ENCODE data around the gene UQCRHL. TPM values are rescaled to one million over a fixed set of nuclear protein-coding genes. Genes with fewer than 3 reads are reported as not detected.
A peak's percentile ranks its signal among the peaks of the same experiment; 100 is the strongest.

Gene UQCRHL
- total RNA-seq, 1 experiment from 2014 or later, result 2.6 TPM

- intact Hi-C loops (cut with micrococcal nuclease; ENCODE audit: unreplicated experiment), result no loop called here
- DNase-seq (ENCODE audit: low read depth, low spot score) (no peak), ATAC-seq (peak; percentile 70)
- H3K36me3 ChIP-seq (ENCODE audit: control insufficient read depth, insufficient read depth, low read length), result peaks cover 4% of the 10 kb centered on the region; the same call in 1 of the 2 replicates
- H3K9me3 ChIP-seq (ENCODE audit: control insufficient read depth, insufficient read depth, low read depth, low read length), result no peaks in the 10 kb centered on the region
- CTCF ChIA-PET, result interaction anchor here (0.6 to 0.9 kb wide), 5 partner anchors 15 to 58 kb away, joined by 3 to 6 read pairs (median 3); no protein-coding TSS in a partner anchor
- in situ Hi-C loops (cut with HindIII; ENCODE audit: low pct_unique_long_range_greater_than_20kb, low sequenced_read_pairs), result no loop called here
- peak overlapping the region; percentile 99 for H3K27ac ChIP-seq (ENCODE audit: low read length)
- POLR2A ChIA-PET, result interaction anchor here (0.5 to 0.7 kb wide), 2 partner anchors 17 to 77 kb away, joined by 5 to 22 read pairs; no protein-coding TSS in a partner anchor
- H3K4me3 ChIP-seq (ENCODE audit: low read depth in 2 of 2, low read length in 2 of 2), result peak overlapping the region; percentile 98
- no peaks in the 10 kb centered on the region for H3K27me3 ChIP-seq (ENCODE audit: control insufficient read depth, insufficient read depth, low read length)
- TSS peak; percentile 71 for BruUV-seq (replicated peaks)
- H3K4me1 ChIP-seq (ENCODE audit: control insufficient read depth, insufficient read depth, low read length), result peaks cover 39% of the 10 kb centered on the region
- no peak for TF ChIP-seq CTCF (IDR thresholded peaks at IDR 0.05)
- peak; percentile 88 for TF ChIP-seq SIN3A (IDR thresholded peaks at IDR 0.05; ENCODE audit: borderline replicate concordance, insufficient read depth, low read depth, low read length)
- TF ChIP-seq POLR2AphosphoS5 (IDR thresholded peaks at IDR 0.05; ENCODE audit: low read depth, low read length), result peak; percentile 72
- no peak for TF ChIP-seq REST (IDR thresholded peaks at IDR 0.05; ENCODE audit: insufficient read depth in 1 of 2, low read depth in 2 of 2, low read length in 1 of 2)
- TF ChIP-seq TCF7L2 (IDR thresholded peaks at IDR 0.05; ENCODE audit: low read depth, low read length), result 0 out of 2 replicates have a peak, but pooled peaks have one; percentile 16
Observed at GRCh38 chr1:15848929-15849774, 41.7 kb upstream of the UQCRHL start.

- in situ Hi-C loops (cut with HindIII; ENCODE audit: low pct_unique_long_range_greater_than_20kb, low sequenced_read_pairs) (no loop called here), intact Hi-C loops (cut with micrococcal nuclease; ENCODE audit: unreplicated experiment) (no loop called here)
- Histone ChIP-seq H3K27me3 (ENCODE audit: control insufficient read depth, insufficient read depth, low read length) (no peaks in the 10 kb centered on the region), H3K9me3 (ENCODE audit: control insufficient read depth, insufficient read depth, low read depth, low read length) (no peaks in the 10 kb centered on the region), H3K36me3 (ENCODE audit: control insufficient read depth, insufficient read depth, low read length) (peaks cover 4% of the 10 kb centered on the region; the same call in 1 of the 2 replicates), H3K27ac (ENCODE audit: low read length) (peak overlapping the region; percentile 99), H3K4me1 (ENCODE audit: control insufficient read depth, insufficient read depth, low read length) (peaks cover 41% of the 10 kb centered on the region), H3K4me3 (ENCODE audit: low read depth in 2 of 2, low read length in 2 of 2) (peak overlapping the region; percentile 98)
- ATAC-seq (peak; percentile 2; the same call in 1 of the 2 replicates), DNase-seq (ENCODE audit: low read depth, low spot score) (no peak)
- peak; percentile 45; the same call in 1 of the 2 replicates for TF ChIP-seq SIN3A (IDR thresholded peaks at IDR 0.05; ENCODE audit: borderline replicate concordance, insufficient read depth, low read depth, low read length)
- TF ChIP-seq REST (IDR thresholded peaks at IDR 0.05; ENCODE audit: insufficient read depth in 1 of 2, low read depth in 2 of 2, low read length in 1 of 2), result no peak
- TF ChIP-seq TCF7L2 (IDR thresholded peaks at IDR 0.05; ENCODE audit: low read depth, low read length), result no peak
- TF ChIP-seq CTCF (IDR thresholded peaks at IDR 0.05), result no peak
- TF ChIP-seq POLR2AphosphoS5 (IDR thresholded peaks at IDR 0.05; ENCODE audit: low read depth, low read length), result no peak
- ChIA-PET CTCF (interaction anchor here (0.6 kb wide), 3 partner anchors 14 to 54 kb away, joined by 3 to 6 read pairs (median 3); no protein-coding TSS in a partner anchor), POLR2A (interaction anchor here (1.2 kb wide), 1 partner anchor 15 kb away, joined by 9 read pairs; no protein-coding TSS in a partner anchor)
- BruUV-seq (replicated peaks), result no TSS peak
Observed at GRCh38 chr1:15848143-15848928, 40.9 kb upstream of the UQCRHL start.

All from Panc1 (cell line).